ENCODE measurements around the gene TEKTIP1. TPM values are rescaled to one million over a fixed set of nuclear protein-coding genes. Genes with fewer than 3 reads are reported as not detected.

Gene TEKTIP1
- total RNA-seq, 1 experiment from 2014 or later, result not detected

- H3K27me3 ChIP-seq (ENCODE audit: control insufficient read depth, insufficient read depth, low read length), result no peaks in the 10 kb centered on the region
- no TSS peak for BruUV-seq (replicated peaks)
- POLR2A ChIA-PET, result no interaction called here
- in situ Hi-C loops (cut with HindIII; ENCODE audit: low pct_unique_long_range_greater_than_20kb, low sequenced_read_pairs), result no loop called here
- H3K4me1 ChIP-seq (ENCODE audit: control insufficient read depth, insufficient read depth, low read length), result no peaks in the 10 kb centered on the region
- ATAC-seq, result no peak
- H3K27ac ChIP-seq (ENCODE audit: low read length), result 0 out of 2 replicates have a peak overlapping the region, but pooled peaks have one; percentile 29
- peaks cover 3% of the 10 kb centered on the region; the same call in 1 of the 2 replicates for H3K36me3 ChIP-seq (ENCODE audit: control insufficient read depth, insufficient read depth, low read length)
- CTCF ChIA-PET, result interaction anchor here (0.7 kb wide), 1 partner anchor 191 kb away, joined by 7 read pairs; no protein-coding TSS in a partner anchor
- TF ChIP-seq TCF7L2 (IDR thresholded peaks at IDR 0.05; ENCODE audit: low read depth, low read length) (no peak), REST (IDR thresholded peaks at IDR 0.05; ENCODE audit: insufficient read depth in 1 of 2, low read depth in 2 of 2, low read length in 1 of 2) (no peak), POLR2AphosphoS5 (IDR thresholded peaks at IDR 0.05; ENCODE audit: low read depth, low read length) (no peak), CTCF (IDR thresholded peaks at IDR 0.05) (no peak), SIN3A (IDR thresholded peaks at IDR 0.05; ENCODE audit: borderline replicate concordance, insufficient read depth, low read depth, low read length) (no peak)
- intact Hi-C loops (cut with micrococcal nuclease; ENCODE audit: unreplicated experiment), result no loop called here
- no peaks in the 10 kb centered on the region for H3K9me3 ChIP-seq (ENCODE audit: control insufficient read depth, insufficient read depth, low read depth, low read length)
- no peak overlapping the region for H3K4me3 ChIP-seq (ENCODE audit: low read depth in 2 of 2, low read length in 2 of 2)
- no peak for DNase-seq (ENCODE audit: low read depth, low spot score)
Observed at GRCh38 chr19:3503036-3503572, 35.9 kb upstream of the TEKTIP1 start.

GRCh38 chr19:3504735-3505134 lies 34.2 kb upstream of the TEKTIP1 start:
- CTCF ChIA-PET, result no interaction called here
- in situ Hi-C loops (cut with HindIII; ENCODE audit: low pct_unique_long_range_greater_than_20kb, low sequenced_read_pairs), result no loop called here

More at GRCh38 chr19:3504735-3505134, 34.2 kb upstream of the TEKTIP1 start:
- H3K4me3 ChIP-seq (ENCODE audit: low read depth in 2 of 2, low read length in 2 of 2), result no peak overlapping the region; a peak in 1 of 4 replicates
- no peak for TF ChIP-seq SIN3A (IDR thresholded peaks at IDR 0.05; ENCODE audit: borderline replicate concordance, insufficient read depth, low read depth, low read length)
- no peak for TF ChIP-seq POLR2AphosphoS5 (IDR thresholded peaks at IDR 0.05; ENCODE audit: low read depth, low read length)
- no peaks in the 10 kb centered on the region for H3K27me3 ChIP-seq (ENCODE audit: control insufficient read depth, insufficient read depth, low read length)
- BruUV-seq (replicated peaks), result no TSS peak
- peaks cover 3% of the 10 kb centered on the region for H3K36me3 ChIP-seq (ENCODE audit: control insufficient read depth, insufficient read depth, low read length)
- peak overlapping the region; percentile 94 for H3K27ac ChIP-seq (ENCODE audit: low read length)
- H3K9me3 ChIP-seq (ENCODE audit: control insufficient read depth, insufficient read depth, low read depth, low read length), result no peaks in the 10 kb centered on the region
- no peaks in the 10 kb centered on the region; the same call in 1 of the 2 replicates for H3K4me1 ChIP-seq (ENCODE audit: control insufficient read depth, insufficient read depth, low read length)
- POLR2A ChIA-PET, result interaction anchor here (0.7 kb wide), 1 partner anchor 197 kb away, joined by 3 read pairs; no protein-coding TSS in a partner anchor
- DNase-seq (ENCODE audit: low read depth, low spot score), result no peak
- ATAC-seq, result no peak
- intact Hi-C loops (cut with micrococcal nuclease; ENCODE audit: unreplicated experiment), result no loop called here
